Bronchial smooth muscle cell (primary cell): ENCODE results near the gene UFSP1. TPM values are rescaled to one million over a fixed set of nuclear protein-coding genes. Genes with fewer than 3 reads are reported as not detected.

Source experiments
- total RNA-seq: library from RNA; depleted of rRNA; stranded (reverse); fragments of >200 nt; gene quantifications from 2 replicates; pipeline ENCODE4 v1.2.1, GENCODE V29; 2014

UFSP1 gene
- 2.7 and 5.4 TPM in 2 replicates for total RNA-seq

DNA sequence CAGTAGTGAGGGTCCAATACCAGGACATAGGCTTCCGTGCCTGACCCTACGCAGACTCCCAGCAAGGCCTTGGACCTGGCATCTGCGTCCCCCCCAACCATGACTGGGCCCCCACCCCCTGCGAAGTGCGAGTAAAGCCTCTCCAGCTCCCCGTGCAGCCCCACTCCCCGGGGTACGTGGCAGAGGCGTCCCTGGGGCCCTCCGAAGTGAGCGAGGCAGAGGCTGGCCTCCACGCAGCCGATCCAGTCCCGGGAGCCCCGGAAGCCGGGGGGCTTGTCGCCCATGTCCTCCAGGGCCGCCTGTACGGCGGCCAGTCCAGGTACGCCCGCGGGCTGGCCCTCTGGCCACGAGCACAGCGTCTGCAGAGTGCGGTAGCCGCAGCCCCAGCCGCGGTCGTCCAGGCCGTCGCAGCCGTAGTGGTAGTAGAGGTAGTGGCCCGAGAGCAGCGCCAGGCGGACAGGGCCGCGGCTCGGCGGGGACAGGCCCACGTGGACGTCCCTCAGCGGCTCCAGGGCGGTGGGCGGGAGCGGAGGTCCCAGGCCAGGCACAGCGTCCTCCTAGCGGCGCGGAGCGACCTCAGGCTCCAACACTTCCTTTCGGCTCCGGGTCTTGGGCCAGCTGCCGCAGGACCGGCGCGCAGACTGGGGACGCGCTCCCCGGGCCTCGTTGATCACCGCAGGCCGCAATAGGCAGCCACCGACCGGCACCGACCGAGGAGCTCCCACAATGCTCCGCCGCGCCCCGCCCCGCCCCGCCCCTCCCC, at the start of gene UFSP1:
UFSP1 (minus strand) TSS at position 728 of the 763 bp plus-strand sequence; CDS start at position 284, 444 bp downstream.

DNA sequence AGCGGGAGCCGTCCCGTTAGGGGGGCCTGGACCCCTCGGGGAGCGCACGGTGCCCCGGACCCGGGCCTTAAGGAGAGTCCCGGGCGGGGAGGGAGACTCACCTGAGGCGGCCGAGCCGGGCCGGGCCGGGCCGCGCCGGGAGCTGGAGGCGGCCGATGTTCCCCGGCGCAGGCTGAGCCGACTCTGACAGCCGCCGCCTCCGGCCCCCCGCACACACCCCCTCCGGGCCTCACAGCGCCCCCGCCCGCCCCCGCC, 6.1 kb upstream of the UFSP1 start, which contains the start of gene ACHE:
ACHE (minus strand) TSS at position 188 of the 255 bp plus-strand sequence. CDS start 1,656 bp downstream, outside the sequence.

DNA sequence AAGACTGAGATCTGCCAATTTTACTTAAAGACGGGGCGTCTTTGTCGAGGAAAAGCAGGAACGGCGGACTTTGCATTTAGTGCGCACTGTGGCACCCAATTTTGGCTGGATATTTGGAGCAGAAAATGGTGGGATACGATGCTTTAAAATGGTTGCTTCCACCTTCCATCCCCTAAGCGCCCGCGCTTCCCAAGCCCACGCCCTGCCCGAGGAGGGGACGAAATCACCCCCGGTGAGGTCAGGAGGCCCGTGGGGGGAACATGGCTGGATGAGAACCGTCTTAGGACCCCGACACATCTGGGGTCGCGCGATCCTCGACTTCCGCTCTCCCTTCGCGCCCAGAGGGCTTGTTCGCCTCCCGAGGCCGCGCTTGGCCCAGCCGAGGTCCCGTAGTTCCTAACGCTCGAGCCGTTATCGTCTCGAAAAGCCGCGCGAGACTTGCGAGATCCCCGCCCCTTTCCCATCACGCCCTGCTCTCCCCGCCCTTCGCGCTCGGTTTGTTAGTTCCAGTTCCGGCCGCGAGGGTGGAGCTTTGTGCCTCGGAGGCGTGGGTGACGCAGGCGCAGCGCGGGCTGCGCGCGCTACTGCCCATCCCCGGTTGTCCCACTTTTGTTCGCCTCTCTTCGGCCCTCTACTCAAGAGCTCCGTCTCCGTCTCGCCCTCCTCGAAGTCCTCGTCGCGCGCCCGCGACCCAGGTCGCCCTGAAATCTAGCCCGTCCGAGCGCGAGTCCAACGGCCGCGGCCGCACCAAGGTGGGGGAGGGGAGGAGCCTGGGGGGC, 14.7 kb downstream of the UFSP1 start, which contains the start of gene SRRT:
SRRT (plus strand) TSS at position 527 of the 779 bp plus-strand sequence. CDS start 488 bp downstream, outside the sequence.

DNA sequence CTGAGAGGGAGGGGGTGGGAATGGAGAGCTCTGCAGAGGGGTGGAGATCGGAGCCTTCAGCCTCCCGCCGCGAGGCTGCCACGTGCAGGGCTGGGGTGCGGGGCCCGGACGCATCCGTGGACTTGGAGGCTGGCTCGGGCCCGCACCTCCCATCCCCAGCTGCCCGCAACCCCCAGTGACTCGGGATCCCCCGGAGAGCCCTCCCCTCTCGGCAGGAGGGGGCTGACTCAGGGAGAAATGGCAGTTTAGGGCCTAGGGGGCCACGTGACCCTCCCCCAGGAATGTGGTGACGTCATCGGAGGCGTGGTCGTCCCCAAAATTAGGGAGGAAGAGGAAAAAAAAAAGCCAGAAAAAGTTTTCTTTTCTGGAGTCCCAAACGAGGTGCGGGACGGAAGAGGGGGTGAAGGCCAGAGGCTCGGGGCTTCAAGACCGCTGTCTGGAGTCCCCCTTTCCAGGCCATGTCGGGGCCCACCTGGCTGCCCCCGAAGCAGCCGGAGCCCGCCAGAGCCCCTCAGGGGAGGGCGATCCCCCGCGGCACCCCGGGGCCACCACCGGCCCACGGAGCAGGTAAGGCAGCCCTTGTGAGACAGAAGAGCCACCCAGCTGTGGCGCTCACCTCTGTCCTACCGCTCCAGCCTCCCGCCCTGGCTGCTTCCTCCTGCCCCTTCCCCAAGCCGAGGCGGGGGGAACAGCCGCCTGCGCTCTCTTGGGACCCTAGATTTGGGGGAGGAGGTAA, 22.3 kb downstream of the UFSP1 start, which contains the start of gene TRIP6:
TRIP6 (plus strand) TSS at position 348 of the 736 bp plus-strand sequence; CDS start at position 459, 111 bp downstream.

DNA sequence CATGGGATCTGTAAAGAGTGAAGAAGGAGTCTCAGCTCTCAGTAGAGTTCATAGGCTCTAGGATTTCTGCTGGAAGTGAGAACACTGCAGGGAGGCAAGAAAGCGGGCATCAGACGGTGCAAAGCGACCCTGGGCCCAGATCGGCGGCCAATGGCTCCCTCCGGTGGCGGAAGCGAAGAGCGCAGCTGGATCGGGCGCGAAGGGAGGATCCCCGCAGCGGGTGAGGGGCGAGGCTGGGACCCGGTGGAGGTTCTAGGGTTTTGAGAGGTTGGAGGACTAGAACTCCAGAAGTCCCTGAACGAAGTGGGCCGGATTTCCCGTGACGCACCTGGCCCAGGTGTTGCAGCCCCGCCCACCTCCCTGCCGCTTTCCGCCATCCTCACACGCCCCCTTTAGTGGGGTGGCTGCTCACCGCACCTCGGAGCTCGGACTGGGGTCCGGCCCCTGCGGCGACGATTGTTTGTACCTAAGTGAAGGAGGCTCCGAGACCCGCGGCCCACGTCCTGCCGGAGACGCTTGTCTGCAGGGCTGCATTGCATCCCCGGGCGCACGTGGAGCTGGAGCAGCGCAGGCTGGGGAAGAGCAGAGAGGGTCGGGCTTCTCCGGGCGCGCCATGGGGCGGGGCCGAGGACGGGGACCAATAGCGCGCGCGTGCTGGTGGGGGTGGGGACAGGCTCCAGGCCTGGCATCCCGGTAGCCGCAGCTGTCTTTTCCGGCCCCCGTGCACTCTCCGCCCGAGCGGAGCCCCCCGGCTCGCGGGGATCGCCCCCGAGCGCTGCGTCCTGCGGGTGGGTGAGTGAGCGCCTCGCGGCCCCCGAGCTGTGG, 37.3 kb downstream of the UFSP1 start, which contains the start of gene SLC12A9:
SLC12A9 (plus strand) TSS at position 666 of the 825 bp plus-strand sequence. CDS start 1,485 bp downstream, outside the sequence.

Other genes starting within 250 kb of the UFSP1 start
- gene TFR2, start 248.2 kb downstream of the UFSP1 start, total RNA-seq, result 0.26 TPM in 1 of 2 replicates, not detected in the other
- gene ACTL6B, start 233.3 kb downstream of the UFSP1 start, total RNA-seq, result not detected in 2 replicates
- gene GNB2, start 216.0 kb downstream of the UFSP1 start, total RNA-seq, result 53.9 and 54.8 TPM in 2 replicates
- gene GIGYF1, start 195.5 kb downstream of the UFSP1 start, total RNA-seq, result 13.6 and 22.8 TPM in 2 replicates
- gene POP7, start 183.6 kb downstream of the UFSP1 start, total RNA-seq, result 26.2 and 31.2 TPM in 2 replicates
- not detected in 2 replicates for gene EPO, start 169.2 kb downstream of the UFSP1 start, total RNA-seq
- gene ZAN, start 156.1 kb downstream of the UFSP1 start, total RNA-seq, result not detected in 2 replicates
- gene EPHB4, start 62.2 kb downstream of the UFSP1 start, total RNA-seq, result 41.0 and 95.5 TPM in 2 replicates
- gene SLC12A9, start 37.0 kb downstream of the UFSP1 start, total RNA-seq, result 9.4 and 14.5 TPM in 2 replicates
- 73.1 and 81.6 TPM in 2 replicates for gene TRIP6, start 22.3 kb downstream of the UFSP1 start, total RNA-seq
- gene SRRT, start 14.6 kb downstream of the UFSP1 start, total RNA-seq, result 35.1 and 40.8 TPM in 2 replicates
- under 0.01 and 0.17 TPM in 2 replicates for gene ACHE, start 6.2 kb upstream of the UFSP1 start, total RNA-seq
- gene MUC3A, start 59.8 kb upstream of the UFSP1 start, total RNA-seq, result under 0.01 TPM in 1 of 2 replicates, not detected in the other
- gene MUC12, start 79.8 kb upstream of the UFSP1 start, total RNA-seq, result 0.32 and 0.34 TPM in 2 replicates
- gene MUC17, start 130.4 kb upstream of the UFSP1 start, total RNA-seq, result not detected in 2 replicates
- gene TRIM56, start 195.8 kb upstream of the UFSP1 start, total RNA-seq, result 23.2 and 36.1 TPM in 2 replicates
- 26.5 and 37.9 TPM in 2 replicates for gene SERPINE1, start 237.4 kb upstream of the UFSP1 start, total RNA-seq